Mesendoderm (in vitro differentiated cells): Measurements from ENCODE around the gene CLDN22.
A peak's percentile ranks its signal among the peaks of the same experiment; 100 is the strongest.

Experiments used
- DNase-seq: peaks from one replicate; pipeline ENCODE4 v3.0.0; 2013
- H2AK5ac ChIP-seq: 2 replicates; pipeline ENCODE4 v1.6.1; 2013; ENCODE audit warnings: low read length, inconsistent platforms
- H2BK120ac ChIP-seq: 2 replicates; pipeline ENCODE4 v1.6.1; 2013; ENCODE audit warnings: low read depth, mild to moderate bottlenecking, low read length, moderate library complexity, mixed read lengths
- H2BK15ac ChIP-seq: replicated peaks from 2 replicates; pipeline ENCODE4 v1.6.1; 2013; ENCODE audit warnings: low read depth, mild to moderate bottlenecking, moderate library complexity
- H2BK5ac ChIP-seq: 2 replicates; pipeline ENCODE4 v1.6.1; 2013; ENCODE audit warnings: low read length, inconsistent platforms
- H3K18ac ChIP-seq: 2 replicates; pipeline ENCODE4 v1.6.1; 2013; ENCODE audit warnings: mild to moderate bottlenecking, low read length, mixed read lengths
- H3K23ac ChIP-seq: one replicate; pipeline ENCODE4 v1.6.1; 2013; ENCODE audit warnings: low read length
- H3K27ac ChIP-seq: 2 replicates; pipeline ENCODE4 v1.5.1; 2013; ENCODE audit warnings: low read depth, mild to moderate bottlenecking, inconsistent platforms, low read length, moderate library complexity
- H3K27me3 ChIP-seq: 2 replicates; pipeline ENCODE4 v1.6.1; 2013; ENCODE audit warnings: low read length, control low read depth, mild to moderate bottlenecking, inconsistent platforms; ENCODE audit not compliant: insufficient read depth, poor library complexity
- H3K36me3 ChIP-seq: 2 replicates; pipeline ENCODE4 v1.6.1; 2013; ENCODE audit warnings: low read length, inconsistent platforms; ENCODE audit not compliant: control insufficient read depth, insufficient read depth
- H3K4ac ChIP-seq: one replicate; pipeline ENCODE4 v1.6.1; 2013; ENCODE audit warnings: low read depth, mild to moderate bottlenecking, low read length, moderate library complexity
- H3K4me1 ChIP-seq: 2 replicates; pipeline ENCODE4 v1.6.1; 2013; ENCODE audit warnings: low read depth, low read length, inconsistent platforms; ENCODE audit not compliant: control insufficient read depth
- H3K4me2 ChIP-seq: 2 replicates; pipeline ENCODE4 v1.6.1; 2013; ENCODE audit warnings: low read length
- H3K4me3 ChIP-seq: 2 replicates; pipeline ENCODE4 v1.5.1; 2013; ENCODE audit warnings: mild to moderate bottlenecking, low read length
- H3K56ac ChIP-seq: one replicate; pipeline ENCODE4 v1.6.1; 2013; ENCODE audit warnings: low read length
- H3K79me1 ChIP-seq: 2 replicates; pipeline ENCODE4 v1.6.1; 2013; ENCODE audit warnings: low read length, inconsistent platforms
- H3K79me2 ChIP-seq: 2 replicates; pipeline ENCODE4 v1.6.1; 2013; ENCODE audit warnings: mild to moderate bottlenecking, low read length; ENCODE audit not compliant: control insufficient read depth, insufficient read depth
- H3K9ac ChIP-seq: 2 replicates; pipeline ENCODE4 v1.6.1; 2013; ENCODE audit warnings: low read length, inconsistent platforms
- H4K5ac ChIP-seq: one replicate; pipeline ENCODE4 v1.6.1; 2013; ENCODE audit warnings: low read length
- H4K8ac ChIP-seq: one replicate; pipeline ENCODE4 v1.6.1; 2013; ENCODE audit warnings: low read depth, mild to moderate bottlenecking, control low read depth, low read length, moderate library complexity
- WGBS: extraction: QIAGEN DNeasy Blood & Tissue Kit; methylation state at CpG from one replicate; pipeline ENCODE4 v1.1.7; 2013; ENCODE audit warnings: low lambda C conversion rate, missing lambda C conversion rate; ENCODE audit not compliant: insufficient coverage; ENCODE audit errors: extremely low coverage; 5-methylcytosine and 5-hydroxymethylcytosine counted together

The CLDN22 gene

GRCh38 chr4:183335369-183335940 is 15.4 kb upstream of the CLDN22 start:
- Histone ChIP-seq H3K4me3 (no peak overlapping the region), H3K4ac (no peak overlapping the region), H2AK5ac (no peak overlapping the region), H3K23ac (no peak overlapping the region), H3K79me2 (no peaks in the 10 kb centered on the region), H4K8ac (no peak overlapping the region), H3K79me1 (no peaks in the 10 kb centered on the region), H3K56ac (no peak overlapping the region), H3K4me2 (no peak overlapping the region), H3K27me3 (no peaks in the 10 kb centered on the region), H2BK5ac (no peak overlapping the region), H4K5ac (no peak overlapping the region), H2BK15ac (no peak overlapping the region), H3K4me1 (no peaks in the 10 kb centered on the region), H3K36me3 (no peaks in the 10 kb centered on the region), H3K18ac (no peak overlapping the region), H3K9ac (no peak overlapping the region), H3K27ac (no peak overlapping the region), H2BK120ac (no peak overlapping the region)
- no CpG with 5 or more reads among the region's 3 CpGs for WGBS
- peak; percentile 19 for DNase-seq

GRCh38 chr4:183333983-183334382 is 13.9 kb upstream of the CLDN22 start:
- no CpG with 5 or more reads among the region's 6 CpGs for WGBS

GRCh38 chr4:183333202-183333601 is 13.1 kb upstream of the CLDN22 start:
- Histone ChIP-seq H3K27ac (no peak overlapping the region), H3K18ac (no peak overlapping the region), H2BK15ac (no peak overlapping the region), H2BK5ac (no peak overlapping the region), H2AK5ac (no peak overlapping the region), H3K56ac (no peak overlapping the region), H3K4me1 (peaks cover 2% of the 10 kb centered on the region), H3K9ac (no peak overlapping the region), H4K8ac (no peak overlapping the region), H3K4me3 (no peak overlapping the region), H3K4me2 (no peak overlapping the region), H3K4ac (no peak overlapping the region), H3K79me2 (no peaks in the 10 kb centered on the region), H3K36me3 (no peaks in the 10 kb centered on the region), H2BK120ac (no peak overlapping the region), H3K23ac (peak overlapping the region; percentile 15), H3K79me1 (no peaks in the 10 kb centered on the region), H4K5ac (no peak overlapping the region), H3K27me3 (no peaks in the 10 kb centered on the region)
- WGBS: no CpG with 5 or more reads among the region's 9 CpGs
- no peak for DNase-seq

More at GRCh38 chr4:183333983-183334382, 13.9 kb upstream of the CLDN22 start:
- H3K27me3 ChIP-seq: no peaks in the 10 kb centered on the region
- H2BK5ac ChIP-seq: no peak overlapping the region
- H3K4ac ChIP-seq: no peak overlapping the region
- no peak overlapping the region for H4K8ac ChIP-seq
- no peak overlapping the region for H3K23ac ChIP-seq
- DNase-seq: peak; percentile 26
- no peaks in the 10 kb centered on the region for H3K79me1 ChIP-seq
- no peaks in the 10 kb centered on the region for H3K36me3 ChIP-seq
- H2BK120ac ChIP-seq: no peak overlapping the region
- H2BK15ac ChIP-seq: no peak overlapping the region
- no peak overlapping the region for H3K27ac ChIP-seq
- no peak overlapping the region for H3K4me3 ChIP-seq
- H3K56ac ChIP-seq: no peak overlapping the region
- peaks cover 2% of the 10 kb centered on the region for H3K4me1 ChIP-seq
- no peaks in the 10 kb centered on the region for H3K79me2 ChIP-seq
- no peak overlapping the region for H3K18ac ChIP-seq
- no peak overlapping the region for H4K5ac ChIP-seq
- no peak overlapping the region for H3K4me2 ChIP-seq
- no peak overlapping the region for H3K9ac ChIP-seq
- no peak overlapping the region for H2AK5ac ChIP-seq

DNA sequence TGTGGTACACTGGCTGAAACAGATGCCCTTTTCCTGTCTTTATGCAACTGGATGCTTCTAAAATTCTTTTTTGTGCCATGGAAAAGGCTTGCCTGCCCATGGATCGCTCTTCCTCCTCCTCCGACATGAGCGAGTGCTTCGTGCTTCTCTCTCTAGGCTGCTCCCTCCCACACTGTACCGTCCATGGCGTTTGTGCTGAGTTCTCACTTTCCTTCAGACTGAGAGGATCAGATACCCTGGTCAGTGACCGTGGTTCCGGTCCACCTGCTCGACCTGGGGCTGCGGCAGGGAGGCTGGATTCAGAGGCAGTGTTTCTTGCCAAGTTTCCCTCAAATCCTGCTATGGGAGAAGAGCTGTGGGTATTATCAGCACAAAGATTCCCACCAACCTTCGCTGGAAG is 12.4 kb upstream of the CLDN22 start:
- H3K4me2 ChIP-seq: no peak overlapping the region
- H4K8ac ChIP-seq: no peak overlapping the region
- no peaks in the 10 kb centered on the region for H3K79me1 ChIP-seq
- no peak overlapping the region for H2BK120ac ChIP-seq
- no peak overlapping the region for H3K27ac ChIP-seq
- no peak for DNase-seq
- no peak overlapping the region for H3K9ac ChIP-seq
- no peak overlapping the region for H2BK15ac ChIP-seq
- H3K36me3 ChIP-seq: no peaks in the 10 kb centered on the region
- H3K4me3 ChIP-seq: no peak overlapping the region
- no peak overlapping the region for H3K18ac ChIP-seq
- H3K4me1 ChIP-seq: peaks cover 2% of the 10 kb centered on the region
- H2BK5ac ChIP-seq: no peak overlapping the region
- H3K56ac ChIP-seq: no peak overlapping the region
- WGBS: no CpG with 5 or more reads among the region's 11 CpGs
- H4K5ac ChIP-seq: no peak overlapping the region
- H3K23ac ChIP-seq: no peak overlapping the region
- H3K4ac ChIP-seq: no peak overlapping the region
- H3K79me2 ChIP-seq: no peaks in the 10 kb centered on the region
- H3K27me3 ChIP-seq: no peaks in the 10 kb centered on the region
- H2AK5ac ChIP-seq: no peak overlapping the region

GRCh38 chr4:183330841-183331240 is 10.8 kb upstream of the CLDN22 start:
- Histone ChIP-seq H3K18ac (no peak overlapping the region), H3K4ac (no peak overlapping the region), H3K79me2 (no peaks in the 10 kb centered on the region), H2BK15ac (no peak overlapping the region), H2AK5ac (no peak overlapping the region), H3K56ac (no peak overlapping the region), H2BK120ac (no peak overlapping the region), H3K4me1 (peaks cover 2% of the 10 kb centered on the region), H3K9ac (no peak overlapping the region), H3K79me1 (no peaks in the 10 kb centered on the region), H3K27me3 (no peaks in the 10 kb centered on the region), H3K36me3 (no peaks in the 10 kb centered on the region), H3K4me2 (no peak overlapping the region), H3K27ac (no peak overlapping the region), H4K8ac (no peak overlapping the region), H3K23ac (no peak overlapping the region), H2BK5ac (no peak overlapping the region), H4K5ac (no peak overlapping the region), H3K4me3 (no peak overlapping the region)
- WGBS: no CpG with 5 or more reads among the region's 2 CpGs
- no peak for DNase-seq
